ENCODE data around the gene ARL5A. TPM values are rescaled to one million over a fixed set of nuclear protein-coding genes. Genes with fewer than 3 reads are reported as not detected.

Gene ARL5A
- total RNA-seq, 8 experiments from 2014 or later, result 26.2 to 64.2 (median 29.9) TPM

Other genes starting within 250 kb of the ARL5A start
- 1 to 10 TPM; 1.7 to 4.3 (median 3.7) TPM for gene NEB, start 93.9 kb downstream of the ARL5A start, total RNA-seq

Data from motor neuron (in vitro differentiated cells).